ENCODE results near the gene UBAP2L. TPM values are rescaled to one million over a fixed set of nuclear protein-coding genes. Genes with fewer than 3 reads are reported as not detected.

UBAP2L gene
- total and polyA plus RNA-seq, 9 of the 15 experiments (the other 6 are each of a cell fraction or from before 2014, with no cell fraction given) = 75.0 to 245 (median 119) TPM

DNA sequence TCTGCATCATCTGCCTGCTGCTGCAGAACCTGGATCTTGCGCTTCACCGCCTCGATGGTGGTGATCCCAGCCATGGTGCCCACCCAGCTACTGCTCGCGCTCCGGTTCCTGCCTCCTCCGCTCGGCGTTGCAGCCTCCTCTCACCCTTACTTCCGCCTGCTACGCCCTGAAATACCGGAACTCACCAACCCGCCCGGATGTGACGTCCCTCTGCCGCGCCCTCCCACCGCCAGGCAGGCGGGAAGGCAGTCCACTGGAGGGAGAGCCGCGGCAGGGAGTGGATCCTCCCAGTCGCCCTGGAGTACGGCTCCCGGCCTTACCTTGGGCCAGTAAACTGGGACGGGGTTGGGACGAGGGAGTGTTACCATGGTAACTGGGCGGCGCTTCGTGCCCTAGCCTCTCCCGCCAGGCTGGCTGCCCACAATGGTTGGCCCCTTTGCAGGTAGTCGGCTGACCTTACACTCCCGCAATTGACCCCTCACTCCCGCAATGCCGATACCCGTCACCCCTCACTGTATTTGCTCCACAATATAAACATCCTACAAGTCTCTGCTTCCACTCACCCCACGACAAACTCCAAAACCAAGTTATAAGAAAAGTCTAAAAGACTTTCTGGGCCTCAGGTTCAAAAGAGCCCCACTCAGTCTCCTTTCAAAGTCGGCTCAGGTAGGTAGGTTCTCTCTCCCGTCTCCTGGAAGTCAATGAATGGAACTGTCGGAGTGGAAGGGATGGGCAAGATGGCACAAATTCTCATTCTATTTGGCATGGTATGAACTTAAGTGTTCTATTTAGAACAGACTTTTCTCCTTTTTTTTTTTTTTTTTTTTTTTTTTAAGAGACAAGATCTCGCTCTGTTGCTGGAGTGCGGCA is 37.5 kb upstream of the UBAP2L start (continued):
- TF ChIP-seq, protein P1, sequence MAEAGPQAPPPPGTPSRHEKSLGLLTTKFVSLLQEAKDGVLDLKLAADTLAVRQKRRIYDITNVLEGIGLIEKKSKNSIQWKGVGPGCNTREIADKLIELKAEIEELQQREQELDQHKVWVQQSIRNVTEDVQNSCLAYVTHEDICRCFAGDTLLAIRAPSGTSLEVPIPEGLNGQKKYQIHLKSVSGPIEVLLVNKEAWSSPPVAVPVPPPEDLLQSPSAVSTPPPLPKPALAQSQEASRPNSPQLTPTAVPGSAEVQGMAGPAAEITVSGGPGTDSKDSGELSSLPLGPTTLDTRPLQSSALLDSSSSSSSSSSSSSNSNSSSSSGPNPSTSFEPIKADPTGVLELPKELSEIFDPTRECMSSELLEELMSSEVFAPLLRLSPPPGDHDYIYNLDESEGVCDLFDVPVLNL (CRISPR knock-in tag; IDR thresholded peaks at IDR 0.05; ENCODE audit: low read depth) = peak; percentile 76; the same call in 1 of the 2 replicates
- TF ChIP-seq TOE1 (IDR thresholded peaks at IDR 0.05; ENCODE audit: borderline replicate concordance) = peak; percentile 57
- no peak; the same call in 1 of the 2 replicates for TF ChIP-seq TOE1 (CRISPR knock-in tag; IDR thresholded peaks at IDR 0.05; ENCODE audit: borderline replicate concordance, low read depth)
- no peak for TF ChIP-seq POLR3G (IDR thresholded peaks at IDR 0.05; ENCODE audit: extremely low read depth, insufficient read length, insufficient replicate concordance)
- no peak for TF ChIP-seq NR1H2 (CRISPR knock-in tag; IDR thresholded peaks at IDR 0.05)
- TF ChIP-seq SMAD1 (IDR thresholded peaks at IDR 0.05; ENCODE audit: low read depth, low read length, partially characterized antibody) = peak; percentile 44
- TF ChIP-seq, protein P2, sequence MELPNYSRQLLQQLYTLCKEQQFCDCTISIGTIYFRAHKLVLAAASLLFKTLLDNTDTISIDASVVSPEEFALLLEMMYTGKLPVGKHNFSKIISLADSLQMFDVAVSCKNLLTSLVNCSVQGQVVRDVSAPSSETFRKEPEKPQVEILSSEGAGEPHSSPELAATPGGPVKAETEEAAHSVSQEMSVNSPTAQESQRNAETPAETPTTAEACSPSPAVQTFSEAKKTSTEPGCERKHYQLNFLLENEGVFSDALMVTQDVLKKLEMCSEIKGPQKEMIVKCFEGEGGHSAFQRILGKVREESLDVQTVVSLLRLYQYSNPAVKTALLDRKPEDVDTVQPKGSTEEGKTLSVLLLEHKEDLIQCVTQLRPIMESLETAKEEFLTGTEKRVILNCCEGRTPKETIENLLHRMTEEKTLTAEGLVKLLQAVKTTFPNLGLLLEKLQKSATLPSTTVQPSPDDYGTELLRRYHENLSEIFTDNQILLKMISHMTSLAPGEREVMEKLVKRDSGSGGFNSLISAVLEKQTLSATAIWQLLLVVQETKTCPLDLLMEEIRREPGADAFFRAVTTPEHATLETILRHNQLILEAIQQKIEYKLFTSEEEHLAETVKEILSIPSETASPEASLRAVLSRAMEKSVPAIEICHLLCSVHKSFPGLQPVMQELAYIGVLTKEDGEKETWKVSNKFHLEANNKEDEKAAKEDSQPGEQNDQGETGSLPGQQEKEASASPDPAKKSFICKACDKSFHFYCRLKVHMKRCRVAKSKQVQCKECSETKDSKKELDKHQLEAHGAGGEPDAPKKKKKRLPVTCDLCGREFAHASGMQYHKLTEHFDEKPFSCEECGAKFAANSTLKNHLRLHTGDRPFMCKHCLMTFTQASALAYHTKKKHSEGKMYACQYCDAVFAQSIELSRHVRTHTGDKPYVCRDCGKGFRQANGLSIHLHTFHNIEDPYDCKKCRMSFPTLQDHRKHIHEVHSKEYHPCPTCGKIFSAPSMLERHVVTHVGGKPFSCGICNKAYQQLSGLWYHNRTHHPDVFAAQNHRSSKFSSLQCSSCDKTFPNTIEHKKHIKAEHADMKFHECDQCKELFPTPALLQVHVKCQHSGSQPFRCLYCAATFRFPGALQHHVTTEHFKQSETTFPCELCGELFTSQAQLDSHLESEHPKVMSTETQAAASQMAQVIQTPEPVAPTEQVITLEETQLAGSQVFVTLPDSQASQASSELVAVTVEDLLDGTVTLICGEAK (IDR thresholded peaks at IDR 0.05) = peak; percentile 98
- TF ChIP-seq, protein P2 (CRISPR knock-in tag; IDR thresholded peaks at IDR 0.05) = no peak
- TF ChIP-seq, protein P3, sequence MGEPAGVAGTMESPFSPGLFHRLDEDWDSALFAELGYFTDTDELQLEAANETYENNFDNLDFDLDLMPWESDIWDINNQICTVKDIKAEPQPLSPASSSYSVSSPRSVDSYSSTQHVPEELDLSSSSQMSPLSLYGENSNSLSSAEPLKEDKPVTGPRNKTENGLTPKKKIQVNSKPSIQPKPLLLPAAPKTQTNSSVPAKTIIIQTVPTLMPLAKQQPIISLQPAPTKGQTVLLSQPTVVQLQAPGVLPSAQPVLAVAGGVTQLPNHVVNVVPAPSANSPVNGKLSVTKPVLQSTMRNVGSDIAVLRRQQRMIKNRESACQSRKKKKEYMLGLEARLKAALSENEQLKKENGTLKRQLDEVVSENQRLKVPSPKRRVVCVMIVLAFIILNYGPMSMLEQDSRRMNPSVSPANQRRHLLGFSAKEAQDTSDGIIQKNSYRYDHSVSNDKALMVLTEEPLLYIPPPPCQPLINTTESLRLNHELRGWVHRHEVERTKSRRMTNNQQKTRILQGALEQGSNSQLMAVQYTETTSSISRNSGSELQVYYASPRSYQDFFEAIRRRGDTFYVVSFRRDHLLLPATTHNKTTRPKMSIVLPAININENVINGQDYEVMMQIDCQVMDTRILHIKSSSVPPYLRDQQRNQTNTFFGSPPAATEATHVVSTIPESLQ (CRISPR knock-in tag; IDR thresholded peaks at IDR 0.05) = 0 out of 2 replicates have a peak, but pooled peaks have one; percentile 45
- peak in 1 of 2 experiments; percentile 23; a peak in 1 of 4 replicates for TF ChIP-seq SIN3A (IDR thresholded peaks at IDR 0.05; ENCODE audit: borderline replicate concordance in 2 of 2, control insufficient read depth in 1 of 2, low read depth in 2 of 2, low read length in 2 of 2)
- TF ChIP-seq RBM15 (IDR thresholded peaks at IDR 0.05; ENCODE audit: insufficient read depth, low read length) = no peak
- TF ChIP-seq ZNF324 (CRISPR knock-in tag; IDR thresholded peaks at IDR 0.05) = no peak
- peak in 1 of 2 experiments; percentile 72; a peak in 2 of 4 replicates for TF ChIP-seq TRIM24 (IDR thresholded peaks at IDR 0.05)
- no peak for TF ChIP-seq TSC22D4 (tag; IDR thresholded peaks at IDR 0.05)
